Measurements from ENCODE around the gene NFIX. TPM values are rescaled to one million over a fixed set of nuclear protein-coding genes. Genes with fewer than 3 reads are reported as not detected.

Gene NFIX
- total and polyA plus RNA-seq, 9 of the 15 experiments (the other 6 are each of a cell fraction or from before 2014, with no cell fraction given): 0.28 to 26.8 (median 5.4) TPM

DNA sequence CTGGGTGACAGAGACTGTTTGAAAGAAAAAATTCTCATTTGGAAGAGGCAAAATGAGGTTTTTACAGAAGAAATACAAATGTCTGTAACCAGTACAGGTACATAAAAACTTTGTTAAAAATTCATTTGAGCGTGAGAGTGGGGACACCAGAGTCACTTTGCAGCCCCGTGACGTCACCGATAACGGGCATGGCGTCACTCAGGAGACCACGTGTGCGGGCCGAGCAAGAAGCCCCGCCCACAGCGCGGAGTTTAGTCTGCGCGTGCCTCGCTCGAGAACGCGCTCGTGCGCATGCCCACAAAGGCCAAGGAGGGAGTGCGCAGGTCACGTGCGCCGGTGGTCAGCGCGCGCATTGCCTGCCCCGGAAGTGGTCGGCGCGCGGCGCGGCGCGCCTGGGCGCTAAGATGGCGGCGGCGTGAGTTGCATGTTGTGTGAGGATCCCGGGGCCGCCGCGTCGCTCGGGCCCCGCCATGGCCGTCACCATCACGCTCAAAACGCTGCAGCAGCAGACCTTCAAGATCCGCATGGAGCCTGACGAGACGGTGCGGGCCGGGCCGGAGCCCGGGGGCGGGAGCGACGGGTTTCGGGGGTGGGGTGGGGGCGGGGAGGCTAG lies 49.7 kb upstream of the NFIX start, which contains the start of gene RAD23A:
Gene RAD23A (plus strand): TSS at position 384 of the 613 bp plus-strand sequence. CDS start 87 bp downstream, at position 471.
- no TSS peak for BruUV-seq (replicated peaks)
- no peak for TF ChIP-seq KLF16 (IDR thresholded peaks at IDR 0.05)
- TF ChIP-seq TBP (optimal IDR thresholded peaks at IDR 0.05; ENCODE audit: low read depth, low read length): no peak
- TF ChIP-seq SETDB1 (IDR thresholded peaks at IDR 0.05; ENCODE audit: low read length): peak; percentile 57
- TF ChIP-seq NFYB (IDR thresholded peaks at IDR 0.05; ENCODE audit: extremely low read depth, insufficient read length): no peak
- TF ChIP-seq GTF2E2 (tag; IDR thresholded peaks at IDR 0.05): peak; percentile 89; the same call in 1 of the 2 replicates
- TF ChIP-seq ZNF133 (CRISPR knock-in tag; IDR thresholded peaks at IDR 0.05): no peak
- TF ChIP-seq SRSF3 (IDR thresholded peaks at IDR 0.05; ENCODE audit: insufficient read depth, low read length): no peak
- TF ChIP-seq, protein P1, sequence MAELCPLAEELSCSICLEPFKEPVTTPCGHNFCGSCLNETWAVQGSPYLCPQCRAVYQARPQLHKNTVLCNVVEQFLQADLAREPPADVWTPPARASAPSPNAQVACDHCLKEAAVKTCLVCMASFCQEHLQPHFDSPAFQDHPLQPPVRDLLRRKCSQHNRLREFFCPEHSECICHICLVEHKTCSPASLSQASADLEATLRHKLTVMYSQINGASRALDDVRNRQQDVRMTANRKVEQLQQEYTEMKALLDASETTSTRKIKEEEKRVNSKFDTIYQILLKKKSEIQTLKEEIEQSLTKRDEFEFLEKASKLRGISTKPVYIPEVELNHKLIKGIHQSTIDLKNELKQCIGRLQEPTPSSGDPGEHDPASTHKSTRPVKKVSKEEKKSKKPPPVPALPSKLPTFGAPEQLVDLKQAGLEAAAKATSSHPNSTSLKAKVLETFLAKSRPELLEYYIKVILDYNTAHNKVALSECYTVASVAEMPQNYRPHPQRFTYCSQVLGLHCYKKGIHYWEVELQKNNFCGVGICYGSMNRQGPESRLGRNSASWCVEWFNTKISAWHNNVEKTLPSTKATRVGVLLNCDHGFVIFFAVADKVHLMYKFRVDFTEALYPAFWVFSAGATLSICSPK (IDR thresholded peaks at IDR 0.05; ENCODE audit: borderline replicate concordance): no peak
- peak in 1 of 3 experiments; percentile 73; a peak in 1 of 6 replicates for TF ChIP-seq ZBTB11 (CRISPR knock-in tag; IDR thresholded peaks at IDR 0.05)
- peak; percentile 86 for TF ChIP-seq E2F1 (CRISPR knock-in tag; IDR thresholded peaks at IDR 0.05)
- peak; percentile 33; the same call in 1 of the 2 replicates for TF ChIP-seq ZSCAN32 (CRISPR knock-in tag; IDR thresholded peaks at IDR 0.05)
- TF ChIP-seq, protein P2, sequence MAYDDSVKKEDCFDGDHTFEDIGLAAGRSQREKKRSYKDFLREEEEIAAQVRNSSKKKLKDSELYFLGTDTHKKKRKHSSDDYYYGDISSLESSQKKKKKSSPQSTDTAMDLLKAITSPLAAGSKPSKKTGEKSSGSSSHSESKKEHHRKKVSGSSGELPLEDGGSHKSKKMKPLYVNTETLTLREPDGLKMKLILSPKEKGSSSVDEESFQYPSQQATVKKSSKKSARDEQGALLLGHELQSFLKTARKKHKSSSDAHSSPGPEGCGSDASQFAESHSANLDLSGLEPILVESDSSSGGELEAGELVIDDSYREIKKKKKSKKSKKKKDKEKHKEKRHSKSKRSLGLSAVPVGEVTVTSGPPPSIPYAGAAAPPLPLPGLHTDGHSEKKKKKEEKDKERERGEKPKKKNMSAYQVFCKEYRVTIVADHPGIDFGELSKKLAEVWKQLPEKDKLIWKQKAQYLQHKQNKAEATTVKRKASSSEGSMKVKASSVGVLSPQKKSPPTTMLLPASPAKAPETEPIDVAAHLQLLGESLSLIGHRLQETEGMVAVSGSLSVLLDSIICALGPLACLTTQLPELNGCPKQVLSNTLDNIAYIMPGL (CRISPR knock-in tag; IDR thresholded peaks at IDR 0.05): peak; percentile 71; the same call in 1 of the 2 replicates
- TF ChIP-seq PTBP1 (IDR thresholded peaks at IDR 0.05; ENCODE audit: low read depth, low read length): 0 out of 2 replicates have a peak, but pooled peaks have one; percentile 63

More for the DNA sequence above, 49.7 kb upstream of the NFIX start, which contains the start of gene RAD23A:
- no peaks in the 10 kb centered on the region for H3K27me3 ChIP-seq (ENCODE audit: control insufficient read depth in 2 of 2, insufficient read depth in 2 of 2, low read length in 2 of 2)
- POLR2A ChIA-PET: interaction anchor here (0.6 to 1.5 kb wide), 11 partner anchors 8 to 423 kb away, joined by 3 to 11 read pairs (median 4); partner anchors contain the start of genes CALR, FARSA, GADD45GIP1 and KLF1
- H4K20me1 ChIP-seq (replicated peaks; ENCODE audit: control insufficient read depth, insufficient read depth, low read length): peaks cover 12% of the 10 kb centered on the region
- CTCF ChIA-PET (ENCODE audit: low intra/inter-chr PET ratio): no interaction called here
- H3K9ac ChIP-seq (ENCODE audit: insufficient read depth in 1 of 2, low read depth in 2 of 2, low read length in 2 of 2): peak within 1 kb of the TSS; percentile 91 to 96
- peak within 1 kb of the TSS; percentile 95 for H3K4me2 ChIP-seq (ENCODE audit: insufficient read depth, low read length)
- peak within 1 kb of the TSS; percentile 88 for H3K27ac ChIP-seq (ENCODE audit: extremely low read depth, low read depth, low read length)
- peaks cover 16 to 34% of the 10 kb centered on the region in 2 experiments for H3K4me1 ChIP-seq (replicated peaks in 1 of 2; ENCODE audit: control insufficient read depth in 2 of 2, insufficient read depth in 2 of 2, low read length in 2 of 2)
- peak within 1 kb of the TSS; percentile 66 for H3K4me3 ChIP-seq
- FAIRE-seq (peak; percentile 98), DNase-seq (ENCODE audit: extremely low read depth in 1 of 4, low spot score in 3 of 4) (peak; percentile 83 to 100 (median 92)), ATAC-seq (peak; percentile 92)
- WGBS (ENCODE audit: insufficient coverage, low coverage, missing lambda C conversion rate): under 1% methylated on average over 55 of the region's 62 CpGs
- peak within 1 kb of the TSS; percentile 6; the same call in 1 of the 2 replicates for H2AFZ ChIP-seq (ENCODE audit: low read depth, low read length)
- peaks cover 78% of the 10 kb centered on the region for H3K36me3 ChIP-seq (ENCODE audit: control insufficient read depth, insufficient read depth, low read length)
- H3K79me2 ChIP-seq (ENCODE audit: control insufficient read depth, insufficient read depth, low read length): peaks cover 60% of the 10 kb centered on the region
- H3K9me3 ChIP-seq (replicated peaks; ENCODE audit: control insufficient read depth, insufficient read depth, low read depth, low read length): no peaks in the 10 kb centered on the region
- intact Hi-C loops (cut with micrococcal nuclease) (no loop called here), in situ Hi-C loops (cut with MboI) (no loop called here)
- peaks cover 10% of the 10 kb centered on the region for H3K9me1 ChIP-seq (ENCODE audit: control insufficient read depth, insufficient read depth, low read length)
